ENCODE results near the gene AVPR2. TPM values are rescaled to one million over a fixed set of nuclear protein-coding genes. Genes with fewer than 3 reads are reported as not detected.

The AVPR2 gene
- total and polyA plus RNA-seq, 10 of the 15 experiments (the other 5 are each of a cell fraction or from before 2014, with no cell fraction given), result 0.12 to 0.37 TPM; not detected in 8

DNA sequence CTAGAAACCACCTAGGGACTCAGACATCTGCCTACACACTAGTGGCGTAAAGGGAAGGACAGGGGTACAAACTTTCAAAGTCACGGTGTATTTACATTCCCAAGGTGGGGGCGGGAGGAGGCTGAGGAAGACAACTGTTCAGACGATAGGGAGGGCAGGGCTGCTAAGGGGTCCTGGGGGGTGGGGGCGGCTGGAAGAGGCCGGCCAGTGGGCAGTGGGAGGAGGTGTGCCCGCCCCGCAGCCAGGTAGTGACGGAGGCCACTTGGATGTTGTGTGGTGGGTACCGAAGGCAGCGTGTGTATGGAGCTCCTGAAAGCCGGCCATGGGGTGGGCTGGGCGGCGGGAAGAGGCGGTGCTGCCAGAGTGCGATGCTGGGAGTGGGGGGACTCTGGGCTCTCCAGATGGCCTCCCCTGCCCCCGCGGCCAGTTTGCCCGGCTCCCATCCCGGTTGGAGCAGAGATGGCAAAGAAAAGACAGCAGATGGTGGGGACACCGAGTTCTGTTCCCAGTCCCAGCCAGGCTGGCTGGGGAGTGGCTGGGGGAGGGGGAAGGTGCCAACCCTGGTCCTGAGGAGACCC is 42.7 kb upstream of the AVPR2 start:
- no peak for ATAC-seq
- RAD21 ChIA-PET (ENCODE audit: unreplicated experiment), result no interaction called here
- H3K4me3 ChIP-seq, result no peak overlapping the region
- FAIRE-seq, result no peak
- WGBS (ENCODE audit: insufficient coverage, insufficient replicate concordance, low lambda C conversion rate, missing lambda C conversion rate), result 52% methylated on average over 17 of the region's 21 CpGs
- POLR2A ChIA-PET, result no interaction called here
- BruUV-seq (replicated peaks), result no TSS peak
- TF ChIP-seq NFXL1 (IDR thresholded peaks at IDR 0.05; ENCODE audit: borderline replicate concordance), result no peak
- TF ChIP-seq, protein P1, sequence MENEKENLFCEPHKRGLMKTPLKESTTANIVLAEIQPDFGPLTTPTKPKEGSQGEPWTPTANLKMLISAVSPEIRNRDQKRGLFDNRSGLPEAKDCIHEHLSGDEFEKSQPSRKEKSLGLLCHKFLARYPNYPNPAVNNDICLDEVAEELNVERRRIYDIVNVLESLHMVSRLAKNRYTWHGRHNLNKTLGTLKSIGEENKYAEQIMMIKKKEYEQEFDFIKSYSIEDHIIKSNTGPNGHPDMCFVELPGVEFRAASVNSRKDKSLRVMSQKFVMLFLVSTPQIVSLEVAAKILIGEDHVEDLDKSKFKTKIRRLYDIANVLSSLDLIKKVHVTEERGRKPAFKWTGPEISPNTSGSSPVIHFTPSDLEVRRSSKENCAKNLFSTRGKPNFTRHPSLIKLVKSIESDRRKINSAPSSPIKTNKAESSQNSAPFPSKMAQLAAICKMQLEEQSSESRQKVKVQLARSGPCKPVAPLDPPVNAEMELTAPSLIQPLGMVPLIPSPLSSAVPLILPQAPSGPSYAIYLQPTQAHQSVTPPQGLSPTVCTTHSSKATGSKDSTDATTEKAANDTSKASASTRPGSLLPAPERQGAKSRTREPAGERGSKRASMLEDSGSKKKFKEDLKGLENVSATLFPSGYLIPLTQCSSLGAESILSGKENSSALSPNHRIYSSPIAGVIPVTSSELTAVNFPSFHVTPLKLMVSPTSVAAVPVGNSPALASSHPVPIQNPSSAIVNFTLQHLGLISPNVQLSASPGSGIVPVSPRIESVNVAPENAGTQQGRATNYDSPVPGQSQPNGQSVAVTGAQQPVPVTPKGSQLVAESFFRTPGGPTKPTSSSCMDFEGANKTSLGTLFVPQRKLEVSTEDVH (IDR thresholded peaks at IDR 0.05; ENCODE audit: low read depth, partially characterized antibody), result no peak
- in situ Hi-C loops (cut with MboI), result no loop called here
- H3K9me3 ChIP-seq (replicated peaks; ENCODE audit: control insufficient read depth, insufficient read depth, low read length), result no peaks in the 10 kb centered on the region
- H3K4me2 ChIP-seq (ENCODE audit: control insufficient read depth, insufficient read depth), result no peak overlapping the region
- H3K4me1 ChIP-seq (ENCODE audit: control insufficient read depth, insufficient read depth, low read length), result no peaks in the 10 kb centered on the region
- CTCF ChIA-PET, result no interaction called here
- H3K27me3 ChIP-seq (replicated peaks in 1 of 2; ENCODE audit: control insufficient read depth in 2 of 2, insufficient read depth in 2 of 2, low read length in 1 of 2), result no peaks in the 10 kb centered on the region; a peak in 1 of 4 replicates
- no peak overlapping the region for H2AFZ ChIP-seq (ENCODE audit: control insufficient read depth, low read depth, low read length)
- H3K9ac ChIP-seq (ENCODE audit: control insufficient read depth, insufficient read depth, low read length), result no peak overlapping the region
- no peak overlapping the region for H3K27ac ChIP-seq (ENCODE audit: control insufficient read depth, insufficient read depth)
- SMC1A ChIA-PET (ENCODE audit: uncharacterized antibody, unreplicated experiment), result no interaction called here
- no peaks in the 10 kb centered on the region for H3K36me3 ChIP-seq (ENCODE audit: control insufficient read depth in 2 of 2, insufficient read depth in 2 of 2, low read length in 1 of 2)
- intact Hi-C loops (cut with micrococcal nuclease; ENCODE audit: unreplicated experiment), result no loop called here
- no peaks in the 10 kb centered on the region for H4K20me1 ChIP-seq (ENCODE audit: control insufficient read depth, insufficient read depth)
- no peaks in the 10 kb centered on the region for H3K79me2 ChIP-seq (ENCODE audit: control insufficient read depth, insufficient read depth, low read length)
- no peak for DNase-seq (ENCODE audit: low read depth, low spot score)
